ENCODE data around the gene CTIF. TPM values are rescaled to one million over a fixed set of nuclear protein-coding genes. Genes with fewer than 3 reads are reported as not detected.
A peak's percentile ranks its signal among the peaks of the same experiment; 100 is the strongest.

CTIF gene
- total and polyA plus RNA-seq, 10 donors, result 5.2 to 39.2 (median 18.5) TPM

DNA sequence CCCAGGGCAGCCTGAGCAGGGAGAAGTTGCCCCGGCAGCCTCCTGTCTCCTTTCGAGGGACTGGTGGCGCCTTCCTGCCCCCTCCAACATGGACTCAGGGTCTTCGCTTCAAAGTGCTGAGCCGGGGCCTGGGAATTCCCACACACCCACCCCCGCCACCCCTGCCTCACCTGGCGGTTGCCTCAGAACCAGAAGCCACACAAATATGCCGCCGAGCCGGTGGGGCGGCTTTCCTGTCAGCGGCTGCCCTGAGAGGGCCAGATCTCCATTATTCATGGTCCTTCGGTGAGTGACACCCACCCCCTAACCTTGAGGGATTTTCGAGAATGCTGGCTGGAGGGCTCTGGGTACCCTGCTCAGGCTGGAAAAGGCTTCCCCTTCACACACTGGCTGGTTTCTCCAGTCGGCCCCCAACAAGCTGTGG is 340.2 kb downstream of the CTIF start:
- Histone ChIP-seq H3K9me3 (no peaks in the 10 kb centered on the region), H3K36me3 (no peaks in the 10 kb centered on the region), H3K4me3 (no peak overlapping the region), H3K27ac (no peak overlapping the region), H3K4me1 (peaks cover 0 to 16% (median 6%) of the 10 kb centered on the region in 6 donors), H3K27me3 (replicated peaks in 1 of 7) (no peaks in the 10 kb centered on the region)
- intact Hi-C loops (cut with DNase I; ENCODE audit: low total_unique reads), result no loop called here
- peak; percentile 61 for DNase-seq
- TF ChIP-seq, protein P1, sequence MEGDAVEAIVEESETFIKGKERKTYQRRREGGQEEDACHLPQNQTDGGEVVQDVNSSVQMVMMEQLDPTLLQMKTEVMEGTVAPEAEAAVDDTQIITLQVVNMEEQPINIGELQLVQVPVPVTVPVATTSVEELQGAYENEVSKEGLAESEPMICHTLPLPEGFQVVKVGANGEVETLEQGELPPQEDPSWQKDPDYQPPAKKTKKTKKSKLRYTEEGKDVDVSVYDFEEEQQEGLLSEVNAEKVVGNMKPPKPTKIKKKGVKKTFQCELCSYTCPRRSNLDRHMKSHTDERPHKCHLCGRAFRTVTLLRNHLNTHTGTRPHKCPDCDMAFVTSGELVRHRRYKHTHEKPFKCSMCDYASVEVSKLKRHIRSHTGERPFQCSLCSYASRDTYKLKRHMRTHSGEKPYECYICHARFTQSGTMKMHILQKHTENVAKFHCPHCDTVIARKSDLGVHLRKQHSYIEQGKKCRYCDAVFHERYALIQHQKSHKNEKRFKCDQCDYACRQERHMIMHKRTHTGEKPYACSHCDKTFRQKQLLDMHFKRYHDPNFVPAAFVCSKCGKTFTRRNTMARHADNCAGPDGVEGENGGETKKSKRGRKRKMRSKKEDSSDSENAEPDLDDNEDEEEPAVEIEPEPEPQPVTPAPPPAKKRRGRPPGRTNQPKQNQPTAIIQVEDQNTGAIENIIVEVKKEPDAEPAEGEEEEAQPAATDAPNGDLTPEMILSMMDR (IDR thresholded peaks at IDR 0.05 in 8 of 11, conservative IDR thresholded peaks at IDR 0.05 in 3 of 11), result no peak
- 60 to 78% (median 75%) methylated on average over 12 to 15 of the region's 15 CpGs for WGBS, 5 donors

DNA sequence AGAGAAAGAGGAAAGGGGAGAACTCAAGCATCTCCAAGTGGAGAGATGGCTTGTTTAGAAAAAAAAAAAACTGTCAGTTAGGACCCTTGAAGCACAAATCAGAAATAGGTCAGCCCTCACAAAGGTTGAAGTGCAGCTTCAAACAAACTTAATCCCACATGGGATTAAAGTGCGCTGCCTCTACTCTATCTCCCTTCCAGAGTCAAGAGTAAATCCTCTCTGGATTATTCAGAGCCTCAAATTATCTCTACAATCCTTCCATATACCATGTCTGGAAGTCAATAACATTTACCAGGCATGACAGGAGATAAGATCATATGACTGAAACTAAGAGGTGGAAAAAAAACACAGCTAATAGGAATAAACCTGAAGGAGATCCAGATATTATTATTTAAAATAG is 342.1 kb downstream of the CTIF start:
- Histone ChIP-seq H3K27ac (no peak overlapping the region), H3K4me3 (no peak overlapping the region), H3K27me3 (replicated peaks in 1 of 7) (no peaks in the 10 kb centered on the region), H3K4me1 (peaks cover 0 to 15% (median 6%) of the 10 kb centered on the region in 6 donors), H3K9me3 (no peaks in the 10 kb centered on the region), H3K36me3 (no peaks in the 10 kb centered on the region)
- no peak for DNase-seq
- 96 to 100% (median 97%) methylated on average over 1 of the region's 1 CpG for WGBS, 5 donors
- TF ChIP-seq POLR2AphosphoS5 (IDR thresholded peaks at IDR 0.05) (no peak), POLR2A (IDR thresholded peaks at IDR 0.05) (no peak)
- TF ChIP-seq, protein P1 (IDR thresholded peaks at IDR 0.05 in 8 of 11, conservative IDR thresholded peaks at IDR 0.05 in 3 of 11), result no peak
- intact Hi-C loops (cut with DNase I; ENCODE audit: low total_unique reads), result no loop called here

DNA sequence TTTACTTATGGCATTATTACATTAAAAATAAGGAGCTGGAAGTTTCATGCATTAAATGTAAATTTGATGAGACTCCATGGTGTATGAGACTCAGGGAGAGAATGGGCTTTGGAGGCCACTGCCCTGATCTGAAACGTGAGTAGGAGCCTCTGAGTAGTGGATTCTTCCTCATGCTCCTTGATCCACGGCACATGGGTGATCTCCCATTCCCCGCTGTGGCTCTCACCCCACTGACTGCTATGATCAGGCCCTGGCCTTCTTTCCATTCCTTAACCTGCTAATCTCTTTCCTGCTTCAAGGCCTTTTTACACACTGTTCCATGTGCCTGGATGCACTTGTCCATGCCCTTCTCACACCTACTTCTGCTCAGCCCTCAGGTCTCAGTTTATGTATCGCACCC is 343.5 kb downstream of the CTIF start:
- H3K4me3 ChIP-seq, result no peak overlapping the region
- intact Hi-C loops (cut with DNase I; ENCODE audit: low total_unique reads), result no loop called here
- TF ChIP-seq POLR2AphosphoS5 (IDR thresholded peaks at IDR 0.05) (no peak), POLR2A (IDR thresholded peaks at IDR 0.05) (no peak)
- TF ChIP-seq, protein P1 (IDR thresholded peaks at IDR 0.05 in 8 of 11, conservative IDR thresholded peaks at IDR 0.05 in 3 of 11), result no peak
- no peaks in the 10 kb centered on the region for H3K27me3 ChIP-seq (replicated peaks in 1 of 7)
- peak; percentile 8 for DNase-seq
- H3K4me1 ChIP-seq, result peaks cover 0 to 13% (median 6%) of the 10 kb centered on the region in 6 donors
- 92 to 98% (median 94%) methylated on average over 4 of the region's 4 CpGs for WGBS, 5 donors
- no peaks in the 10 kb centered on the region for H3K36me3 ChIP-seq
- H3K27ac ChIP-seq, result no peak overlapping the region
- no peaks in the 10 kb centered on the region for H3K9me3 ChIP-seq

DNA sequence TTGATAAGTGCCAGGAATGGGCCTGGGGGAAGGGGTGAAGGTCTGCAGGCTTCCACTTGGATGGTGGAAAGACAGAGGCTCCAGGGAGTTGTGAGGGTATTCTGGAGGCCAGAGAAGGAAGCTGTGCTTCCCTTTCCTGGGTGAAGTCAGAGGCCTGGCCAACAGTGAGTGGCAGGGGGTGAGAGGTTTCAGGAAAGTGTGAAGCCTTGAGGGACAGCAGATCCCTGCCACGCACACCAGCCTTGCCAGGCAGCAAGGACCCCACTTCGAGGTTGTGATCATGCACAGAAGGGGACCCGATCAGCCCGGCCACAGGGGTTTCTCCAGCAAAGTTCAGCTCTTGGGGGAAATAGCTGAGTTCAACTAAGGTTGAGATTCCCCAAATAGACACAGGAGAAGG is 345.5 kb downstream of the CTIF start:
- H3K36me3 ChIP-seq, result no peaks in the 10 kb centered on the region
- H3K27me3 ChIP-seq (replicated peaks in 1 of 7), result no peaks in the 10 kb centered on the region
- 86 to 95% (median 92%) methylated on average over 4 of the region's 4 CpGs for WGBS, 5 donors
- no peak overlapping the region for H3K27ac ChIP-seq
- peaks cover 0 to 12% (median 1%) of the 10 kb centered on the region in 6 donors for H3K4me1 ChIP-seq
- peak; percentile 51 for DNase-seq
- no peaks in the 10 kb centered on the region for H3K9me3 ChIP-seq
- no peak overlapping the region for H3K4me3 ChIP-seq
- TF ChIP-seq POLR2A (IDR thresholded peaks at IDR 0.05) (no peak), POLR2AphosphoS5 (IDR thresholded peaks at IDR 0.05) (no peak)
- TF ChIP-seq, protein P1 (IDR thresholded peaks at IDR 0.05 in 8 of 11, conservative IDR thresholded peaks at IDR 0.05 in 3 of 11), result no peak
- intact Hi-C loops (cut with DNase I; ENCODE audit: low total_unique reads), result no loop called here
